OCI-LY1 (cell line): Measurements from ENCODE around the gene ARHGAP6.

Experiments used
- CTCF ChIP-seq: fragments of 200-600 bp; sonication (generic), shearing (Covaris generic); IDR thresholded peaks from 2 replicates; pipeline ENCODE4 v1.5.1; 2017; ENCODE audit warnings: mild to moderate bottlenecking, antibody characterized with exemption, low read length, moderate library complexity, mixed read lengths
- EZH2 ChIP-seq: fragments of 200-600 bp; sonication (generic), shearing (Covaris generic); IDR thresholded peaks from 2 replicates; pipeline ENCODE4 v1.8.0; 2017; ENCODE audit warnings: borderline replicate concordance, mixed run types, mild to moderate bottlenecking, antibody characterized with exemption, low read length, moderate library complexity, mixed read lengths

- no peak for TF ChIP-seq CTCF
- no peak for TF ChIP-seq EZH2
Measured at GRCh38 chrX:11214346-11215190, 451.2 kb downstream of the ARHGAP6 start.
